Ishikawa (cell line): ENCODE data around the gene PLCG1.

Source experiments
- CREB1 ChIP-seq: IDR thresholded peaks from 2 replicates; pipeline ENCODE4 v1.6.1; 2012; ENCODE audit warnings: low read depth
- EGR1 ChIP-seq: IDR thresholded peaks from 2 replicates; pipeline ENCODE4 v1.6.1; 2012
- EP300 ChIP-seq: IDR thresholded peaks from 2 replicates; pipeline ENCODE4 v1.6.1; 2012; ENCODE audit warnings: borderline replicate concordance
- FOXM1 ChIP-seq: IDR thresholded peaks from 2 replicates; pipeline ENCODE4 v1.6.1; 2012; ENCODE audit warnings: low read depth, borderline replicate concordance
- NFIC ChIP-seq: IDR thresholded peaks from 2 replicates; pipeline ENCODE4 v1.6.1; 2012
- RAD21 ChIP-seq: IDR thresholded peaks from 2 replicates; pipeline ENCODE4 v1.6.1; 2012; ENCODE audit warnings: low read depth
- TAF1 ChIP-seq: IDR thresholded peaks from 2 replicates; pipeline ENCODE4 v1.6.1; 2012; ENCODE audit warnings: low read depth, mild to moderate bottlenecking
- TCF12 ChIP-seq: IDR thresholded peaks from 2 replicates; pipeline ENCODE4 v1.6.1; 2012; ENCODE audit warnings: low read depth
- TEAD4 ChIP-seq: IDR thresholded peaks from 2 replicates; pipeline ENCODE4 v1.6.1; 2012
- USF1 ChIP-seq: IDR thresholded peaks from 2 replicates; pipeline ENCODE4 v1.6.1; 2012
- YY1 ChIP-seq: IDR thresholded peaks from 2 replicates; pipeline ENCODE4 v1.6.1; 2012; ENCODE audit warnings: low read depth
- ZBTB7A ChIP-seq: IDR thresholded peaks from 2 replicates; pipeline ENCODE4 v1.6.1; 2012; ENCODE audit warnings: low read depth
- TF ChIP-seq, protein P1 (sequence below): IDR thresholded peaks from 2 replicates; pipeline ENCODE4 v1.6.1; 2012; ENCODE audit warnings: low read depth, mild to moderate bottlenecking
- TF ChIP-seq, protein P2 (sequence below): IDR thresholded peaks from 2 replicates; pipeline ENCODE4 v1.6.1; 2012

PLCG1 gene

GRCh38 chr20:41116282-41116956 lies 20.9 kb upstream of the PLCG1 start:
- TF ChIP-seq, protein P1, sequence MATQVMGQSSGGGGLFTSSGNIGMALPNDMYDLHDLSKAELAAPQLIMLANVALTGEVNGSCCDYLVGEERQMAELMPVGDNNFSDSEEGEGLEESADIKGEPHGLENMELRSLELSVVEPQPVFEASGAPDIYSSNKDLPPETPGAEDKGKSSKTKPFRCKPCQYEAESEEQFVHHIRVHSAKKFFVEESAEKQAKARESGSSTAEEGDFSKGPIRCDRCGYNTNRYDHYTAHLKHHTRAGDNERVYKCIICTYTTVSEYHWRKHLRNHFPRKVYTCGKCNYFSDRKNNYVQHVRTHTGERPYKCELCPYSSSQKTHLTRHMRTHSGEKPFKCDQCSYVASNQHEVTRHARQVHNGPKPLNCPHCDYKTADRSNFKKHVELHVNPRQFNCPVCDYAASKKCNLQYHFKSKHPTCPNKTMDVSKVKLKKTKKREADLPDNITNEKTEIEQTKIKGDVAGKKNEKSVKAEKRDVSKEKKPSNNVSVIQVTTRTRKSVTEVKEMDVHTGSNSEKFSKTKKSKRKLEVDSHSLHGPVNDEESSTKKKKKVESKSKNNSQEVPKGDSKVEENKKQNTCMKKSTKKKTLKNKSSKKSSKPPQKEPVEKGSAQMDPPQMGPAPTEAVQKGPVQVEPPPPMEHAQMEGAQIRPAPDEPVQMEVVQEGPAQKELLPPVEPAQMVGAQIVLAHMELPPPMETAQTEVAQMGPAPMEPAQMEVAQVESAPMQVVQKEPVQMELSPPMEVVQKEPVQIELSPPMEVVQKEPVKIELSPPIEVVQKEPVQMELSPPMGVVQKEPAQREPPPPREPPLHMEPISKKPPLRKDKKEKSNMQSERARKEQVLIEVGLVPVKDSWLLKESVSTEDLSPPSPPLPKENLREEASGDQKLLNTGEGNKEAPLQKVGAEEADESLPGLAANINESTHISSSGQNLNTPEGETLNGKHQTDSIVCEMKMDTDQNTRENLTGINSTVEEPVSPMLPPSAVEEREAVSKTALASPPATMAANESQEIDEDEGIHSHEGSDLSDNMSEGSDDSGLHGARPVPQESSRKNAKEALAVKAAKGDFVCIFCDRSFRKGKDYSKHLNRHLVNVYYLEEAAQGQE, result no peak
- TF ChIP-seq TEAD4 (no peak), RAD21 (no peak), EP300 (no peak), ZBTB7A (no peak), USF1 (no peak), TCF12 (no peak), FOXM1 (no peak)

GRCh38 chr20:41118632-41119031 lies 18.7 kb upstream of the PLCG1 start:
- TF ChIP-seq CREB1, result no peak
- no peak for TF ChIP-seq EGR1
- no peak for TF ChIP-seq ZBTB7A
- no peak for TF ChIP-seq TEAD4
- no peak for TF ChIP-seq EP300
- TF ChIP-seq TCF12, result no peak

- no peak for TF ChIP-seq TAF1
- no peak for TF ChIP-seq RAD21
- TF ChIP-seq ZBTB7A, result no peak
- no peak for TF ChIP-seq EP300
- TF ChIP-seq YY1, result no peak
- TF ChIP-seq, protein P1, result no peak
- TF ChIP-seq TCF12, result no peak
Measured at GRCh38 chr20:41119614-41120561, 17.5 kb upstream of the PLCG1 start.

- TF ChIP-seq CREB1, result no peak
- TF ChIP-seq EGR1, result no peak
Measured at GRCh38 chr20:41121399-41121798, 15.9 kb upstream of the PLCG1 start.

DNA sequence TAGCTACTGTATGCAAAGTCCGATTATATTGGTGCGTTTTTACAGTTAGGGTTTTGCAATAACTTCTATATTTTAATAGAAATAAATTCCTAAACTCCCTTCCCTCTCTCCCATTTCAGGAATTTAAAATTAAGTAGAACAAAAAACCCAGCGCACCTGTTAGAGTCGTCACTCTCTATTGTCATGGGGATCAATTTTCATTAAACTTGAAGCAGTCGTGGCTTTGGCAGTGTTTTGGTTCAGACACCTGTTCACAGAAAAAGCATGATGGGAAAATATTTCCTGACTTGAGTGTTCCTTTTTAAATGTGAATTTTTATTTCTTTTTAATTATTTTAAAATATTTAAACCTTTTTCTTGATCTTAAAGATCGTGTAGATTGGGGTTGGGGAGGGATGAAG lies 13.7 kb upstream of the PLCG1 start:
- TF ChIP-seq USF1 (no peak), EGR1 (no peak), RAD21 (no peak), EP300 (no peak), NFIC (no peak), TEAD4 (no peak), YY1 (no peak), CREB1 (no peak), TCF12 (no peak)
- TF ChIP-seq, protein P1, result no peak
- TF ChIP-seq, protein P2, sequence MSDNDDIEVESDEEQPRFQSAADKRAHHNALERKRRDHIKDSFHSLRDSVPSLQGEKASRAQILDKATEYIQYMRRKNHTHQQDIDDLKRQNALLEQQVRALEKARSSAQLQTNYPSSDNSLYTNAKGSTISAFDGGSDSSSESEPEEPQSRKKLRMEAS, result no peak
